Testis (tissue), 2 donors: ENCODE results near the gene TNS2.

Source experiments
- POLR2A ChIP-seq: fragments of 450-650 bp; IDR thresholded peaks from one replicate; pipeline ENCODE4 v1.6.1; 2017; ENCODE audit warnings: antibody characterized with exemption, mild to moderate bottlenecking, moderate library complexity
- TF ChIP-seq, protein P1 (sequence below), 3 experiments: fragments of 450-650 bp in 2 of 3; fragments of 200-600 bp in 1 of 3; sonication (generic) in 1 of 3; IDR thresholded peaks; one replicate each; pipeline ENCODE4 v1.5.1; 2016 to 2019; ENCODE audit warnings: antibody characterized with exemption in 3 of 3, mild to moderate bottlenecking in 2 of 3, moderate library complexity in 1 of 3

DNA sequence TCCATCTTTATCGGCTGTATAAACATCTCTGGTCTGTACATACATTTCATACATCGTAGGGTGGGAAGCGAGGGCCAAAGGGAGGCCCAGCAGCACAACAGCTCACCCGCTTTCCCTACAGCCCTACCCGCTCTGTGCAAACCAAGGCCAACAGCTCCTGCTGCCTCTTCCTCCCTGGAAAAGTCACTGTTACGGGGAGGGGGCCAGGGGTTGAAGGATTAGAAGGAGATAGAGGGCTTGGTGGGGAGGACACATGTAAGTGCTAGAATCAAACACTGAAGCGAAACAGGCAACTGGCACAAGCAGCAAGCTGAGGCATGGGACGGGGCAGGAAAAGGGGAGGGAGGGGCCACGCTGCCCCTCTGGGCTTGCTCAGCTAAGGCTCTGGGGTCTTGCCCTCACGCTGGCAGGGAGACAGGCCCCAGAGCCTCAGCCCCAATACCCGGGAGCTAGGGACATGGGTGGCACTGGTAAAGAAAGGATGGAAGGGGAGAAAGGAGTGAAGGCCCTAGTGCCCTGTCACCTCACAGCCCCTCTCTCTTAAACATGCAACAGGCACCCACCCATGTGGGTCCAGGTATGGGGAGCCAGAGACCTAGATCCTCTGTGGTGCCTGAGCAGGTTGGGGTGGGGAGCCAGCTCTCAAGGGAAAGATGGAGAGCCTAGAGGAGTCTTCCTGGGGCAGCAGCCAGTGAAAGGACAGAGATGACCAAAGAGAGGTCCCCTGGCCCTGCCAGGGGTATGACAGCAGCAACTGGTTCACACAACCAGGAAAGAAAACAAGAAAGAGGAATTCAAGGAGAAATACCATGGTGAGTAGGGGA lies 15.0 kb downstream of the TNS2 start:
- TF ChIP-seq, protein P1, sequence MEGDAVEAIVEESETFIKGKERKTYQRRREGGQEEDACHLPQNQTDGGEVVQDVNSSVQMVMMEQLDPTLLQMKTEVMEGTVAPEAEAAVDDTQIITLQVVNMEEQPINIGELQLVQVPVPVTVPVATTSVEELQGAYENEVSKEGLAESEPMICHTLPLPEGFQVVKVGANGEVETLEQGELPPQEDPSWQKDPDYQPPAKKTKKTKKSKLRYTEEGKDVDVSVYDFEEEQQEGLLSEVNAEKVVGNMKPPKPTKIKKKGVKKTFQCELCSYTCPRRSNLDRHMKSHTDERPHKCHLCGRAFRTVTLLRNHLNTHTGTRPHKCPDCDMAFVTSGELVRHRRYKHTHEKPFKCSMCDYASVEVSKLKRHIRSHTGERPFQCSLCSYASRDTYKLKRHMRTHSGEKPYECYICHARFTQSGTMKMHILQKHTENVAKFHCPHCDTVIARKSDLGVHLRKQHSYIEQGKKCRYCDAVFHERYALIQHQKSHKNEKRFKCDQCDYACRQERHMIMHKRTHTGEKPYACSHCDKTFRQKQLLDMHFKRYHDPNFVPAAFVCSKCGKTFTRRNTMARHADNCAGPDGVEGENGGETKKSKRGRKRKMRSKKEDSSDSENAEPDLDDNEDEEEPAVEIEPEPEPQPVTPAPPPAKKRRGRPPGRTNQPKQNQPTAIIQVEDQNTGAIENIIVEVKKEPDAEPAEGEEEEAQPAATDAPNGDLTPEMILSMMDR (IDR thresholded peaks at IDR 0.05), result no peak
- no peak for TF ChIP-seq POLR2A
